PFSK-1 (cell line): Measurements from ENCODE around the gene SEMA4D.

Experiments used
- FOXP2 ChIP-seq: optimal IDR thresholded peaks from 2 replicates; pipeline ENCODE3; 2011; ENCODE audit warnings: borderline replicate concordance, control low read depth, inconsistent platforms; ENCODE audit not compliant: insufficient read depth; ENCODE audit errors: extremely low read length, extremely low read depth
- POLR2AphosphoS5 ChIP-seq: IDR thresholded peaks from 2 replicates; pipeline ENCODE4 v1.6.1; 2012; ENCODE audit warnings: low read depth, mild to moderate bottlenecking, control low read depth, low read length, moderate library complexity
- REST ChIP-seq, 2 experiments: IDR thresholded peaks; 2 replicates each; pipeline versions ENCODE4 v1.6.1 to v1.8.0; 2011 to 2012; ENCODE audit warnings: low read depth in 2 of 2, low read length in 2 of 2, control low read depth in 1 of 2, inconsistent platforms in 1 of 2, mild to moderate bottlenecking in 1 of 2, moderate library complexity in 1 of 2; ENCODE audit not compliant: insufficient read depth in 1 of 2
- SIN3A ChIP-seq: IDR thresholded peaks from 2 replicates; pipeline ENCODE4 v1.6.1; 2012; ENCODE audit warnings: mild to moderate bottlenecking, low read length, moderate library complexity, borderline replicate concordance; ENCODE audit not compliant: insufficient read depth
- TAF1 ChIP-seq: IDR thresholded peaks from 2 replicates; pipeline ENCODE4 v1.6.1; 2012; ENCODE audit warnings: low read length, control low read depth, borderline replicate concordance; ENCODE audit not compliant: insufficient read depth

Gene SEMA4D

GRCh38 chr9:89446261-89446960, 51.5 kb downstream of the SEMA4D start:
- TF ChIP-seq SIN3A (no peak), TAF1 (no peak), POLR2AphosphoS5 (no peak), FOXP2 (no peak), REST (IDR thresholded peaks at IDR 0.05; ENCODE audit: insufficient read depth in 1 of 2, low read depth in 2 of 2, low read length in 2 of 2) (no peak)

- TF ChIP-seq REST (IDR thresholded peaks at IDR 0.05; ENCODE audit: insufficient read depth in 1 of 2, low read depth in 2 of 2, low read length in 2 of 2) (no peak), POLR2AphosphoS5 (no peak), SIN3A (no peak), TAF1 (no peak), FOXP2 (no peak)
These were observed 52.1 kb downstream of the SEMA4D start for GRCh38 chr9:89445801-89446251.

GRCh38 chr9:89444925-89445765, 52.8 kb downstream of the SEMA4D start:
- TF ChIP-seq REST (IDR thresholded peaks at IDR 0.05; ENCODE audit: insufficient read depth in 1 of 2, low read depth in 2 of 2, low read length in 2 of 2) (no peak), FOXP2 (no peak), TAF1 (no peak), SIN3A (no peak), POLR2AphosphoS5 (no peak)

- TF ChIP-seq TAF1 (no peak), SIN3A (no peak), POLR2AphosphoS5 (no peak), REST (IDR thresholded peaks at IDR 0.05; ENCODE audit: insufficient read depth in 1 of 2, low read depth in 2 of 2, low read length in 2 of 2) (no peak), FOXP2 (no peak)
These were observed 53.6 kb downstream of the SEMA4D start for GRCh38 chr9:89444274-89444673.
